Fibroblast of skin of left biceps (primary cell): ENCODE results near the gene GPR157.
"Not testable (repeated sequence)": the region's sequence is repeated elsewhere in the genome, so short reads cannot be mapped to it uniquely, and the experiment has no call there.

Experiments used
- DNase-seq, 2 experiments: peaks; one replicate each; pipeline ENCODE4 v3.0.0-alpha.2; 2013; ENCODE audit warnings: low read depth in 2 of 2

GPR157 gene

DNA sequence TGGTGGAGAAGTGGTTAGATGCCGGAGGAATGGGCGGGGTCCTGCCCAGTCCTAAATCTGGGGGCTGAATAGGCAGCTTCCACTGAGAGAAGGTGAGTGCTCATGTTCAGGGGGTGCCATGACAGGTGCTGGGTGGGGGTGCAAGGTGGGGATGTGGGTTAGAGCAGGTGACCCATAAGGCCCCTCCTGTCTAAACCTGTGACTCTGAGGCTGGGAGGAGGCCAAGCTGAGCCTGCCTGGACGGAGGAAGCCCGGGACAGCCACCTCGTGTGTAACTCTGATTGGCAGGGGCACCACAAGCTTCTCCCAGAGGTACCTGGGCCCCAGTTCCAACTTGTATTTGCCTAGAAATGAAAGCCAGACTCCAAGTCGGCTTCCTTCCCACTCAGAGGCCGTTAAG lies 10.7 kb downstream of the GPR157 start:
- no peak for DNase-seq

DNA sequence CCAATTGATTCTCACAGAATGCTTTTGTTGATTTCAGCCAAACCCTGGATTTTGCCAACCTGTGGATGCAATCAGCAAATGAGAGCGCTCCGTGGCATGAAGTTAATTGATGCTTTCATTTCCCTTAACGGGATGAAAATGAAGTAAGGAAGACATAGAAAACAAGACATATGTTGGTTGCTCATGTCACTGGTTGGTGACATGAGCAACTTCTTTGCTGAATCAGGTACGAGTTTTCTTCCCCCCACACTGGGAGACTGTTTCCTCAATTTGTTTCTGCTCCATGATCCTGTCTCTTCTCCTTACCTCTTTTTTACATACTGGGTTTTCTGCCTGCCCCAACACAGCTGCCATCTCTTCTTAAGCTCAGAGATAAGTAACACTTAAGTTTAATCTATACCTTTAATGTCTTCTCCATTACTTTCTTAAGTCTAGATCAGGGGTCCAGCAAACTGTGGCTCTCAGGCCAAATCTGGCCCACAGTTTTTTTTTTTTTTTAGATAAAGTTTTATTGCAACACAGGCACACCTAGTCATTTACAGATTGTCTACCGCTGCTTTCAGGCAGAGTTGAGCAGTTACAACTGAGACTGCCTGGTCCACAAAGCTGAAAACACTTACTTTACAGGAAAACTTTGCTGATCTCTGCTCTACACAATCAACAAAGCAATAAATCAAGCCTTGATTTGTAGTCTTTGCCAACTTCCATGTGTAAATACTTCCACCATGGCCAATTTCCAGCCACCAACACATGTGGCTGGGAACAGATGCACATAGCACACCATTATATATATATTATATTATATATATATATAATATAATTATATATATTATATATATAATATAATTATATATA lies 13.3 kb downstream of the GPR157 start:
- no peak for DNase-seq

DNA sequence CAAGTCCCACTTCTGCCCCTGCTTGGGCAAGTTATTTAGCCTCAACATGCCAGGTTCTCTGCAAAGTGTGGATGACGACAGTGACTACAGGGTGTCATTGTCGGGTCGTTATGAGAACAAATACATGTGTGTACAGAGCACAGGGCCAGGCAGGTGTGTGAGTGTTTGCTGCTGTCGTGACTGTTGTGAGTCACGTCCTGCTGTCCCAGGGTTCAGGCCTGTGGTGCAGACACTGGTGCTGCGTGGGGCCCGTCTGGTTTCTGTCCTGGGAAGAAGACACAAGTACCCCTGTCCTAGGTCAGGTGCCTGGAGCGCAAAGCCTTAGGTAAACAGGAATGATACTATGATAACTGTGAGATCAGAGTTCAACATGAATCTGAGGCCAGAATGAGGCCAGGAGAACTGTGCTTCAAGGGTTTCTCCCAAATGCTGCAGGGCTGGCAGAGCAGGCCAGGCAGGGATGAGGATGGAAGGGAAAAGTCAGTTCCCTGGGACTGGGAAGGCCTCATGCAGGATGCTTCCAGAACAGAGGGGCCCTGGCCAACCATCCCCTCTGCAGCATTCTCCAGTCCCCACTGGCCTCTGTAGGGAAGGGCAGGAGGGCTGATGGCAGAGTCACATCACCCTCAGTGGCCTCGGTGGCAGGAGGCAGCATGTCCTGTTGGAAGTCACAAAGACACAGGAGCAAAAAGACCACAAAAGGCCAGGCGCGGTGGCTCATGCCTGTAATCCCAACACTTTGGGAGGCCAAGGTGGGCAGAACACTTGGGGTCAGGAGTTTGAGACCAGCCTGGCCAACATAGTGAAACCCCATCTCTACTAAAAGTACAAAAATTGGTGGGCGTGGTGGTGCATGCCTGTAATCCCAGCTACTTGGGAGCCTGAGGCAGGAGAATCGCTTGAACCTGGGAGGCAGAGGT lies 15.7 kb downstream of the GPR157 start:
- DNase-seq, result no peak

DNA sequence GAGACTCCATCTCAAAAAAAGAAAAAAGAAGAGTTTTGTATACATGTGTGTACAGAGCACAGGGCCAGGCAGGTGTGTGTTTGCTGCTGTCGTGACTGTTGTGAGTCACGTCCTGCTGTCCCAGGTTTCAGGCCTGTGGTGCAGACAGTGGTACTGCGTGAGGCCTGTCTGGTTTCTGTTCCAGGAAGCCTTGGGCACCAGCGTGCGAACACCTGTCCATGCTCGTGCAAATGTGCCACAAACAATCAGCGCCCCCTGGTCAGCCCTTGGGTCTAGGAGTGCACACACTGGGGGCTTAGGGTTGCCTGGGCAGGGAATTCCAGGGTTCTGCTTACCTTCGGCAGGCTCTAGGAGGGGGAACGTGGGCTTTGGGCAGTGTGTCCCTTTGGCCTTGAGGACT lies 16.9 kb downstream of the GPR157 start:
- DNase-seq, result no peak

DNA sequence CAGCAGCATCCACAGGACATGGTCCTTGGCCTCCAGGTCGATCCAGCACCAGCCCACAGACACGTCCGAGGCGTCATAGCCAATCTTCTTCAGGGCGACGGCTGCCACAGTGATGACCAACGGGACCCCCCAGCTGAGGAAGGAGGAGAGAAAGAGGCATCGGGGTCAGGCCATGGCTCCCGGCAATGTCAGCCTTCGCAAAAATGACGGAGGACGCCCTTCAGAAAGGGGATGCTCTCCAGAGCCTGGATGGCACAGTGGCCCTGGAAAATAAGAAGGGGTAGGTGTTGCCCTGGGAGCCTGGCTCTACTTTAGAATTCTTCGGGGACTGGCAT lies 17.6 kb downstream of the GPR157 start:
- no peak for DNase-seq

DNA sequence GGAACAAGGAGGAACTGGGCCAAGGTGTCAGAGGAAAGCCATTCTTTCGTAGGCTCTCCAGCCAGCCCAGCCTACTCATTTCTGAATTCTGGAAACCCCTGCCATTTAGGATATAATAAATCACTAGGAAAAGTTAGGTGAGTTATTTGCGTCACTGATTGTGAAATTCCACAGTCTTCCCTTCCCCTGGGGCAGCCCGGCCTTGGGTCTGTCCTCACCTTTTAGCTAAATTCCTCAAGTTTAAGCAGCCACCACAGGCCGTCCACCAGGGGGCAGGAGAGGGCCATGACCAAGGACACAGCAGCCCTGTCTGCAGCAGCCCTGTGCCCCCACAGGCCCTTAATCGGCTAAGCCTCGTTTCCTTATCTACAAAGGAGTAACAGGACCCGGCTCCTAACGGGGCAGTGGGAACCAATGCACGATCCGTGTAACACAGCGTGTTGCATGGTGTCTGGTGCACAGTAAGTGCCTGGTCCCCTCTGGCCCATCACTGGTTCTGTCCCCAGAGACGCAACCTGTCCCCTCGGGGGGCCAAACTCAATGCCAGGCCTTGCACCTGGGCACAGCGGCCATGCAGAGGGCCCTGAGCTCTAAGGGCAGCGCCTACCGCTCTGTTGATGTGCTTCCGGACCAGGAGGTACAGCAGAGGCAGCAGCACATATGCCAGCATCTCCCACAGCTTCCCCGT lies 18.1 kb downstream of the GPR157 start:
- peak; percentile 58 to 66 for DNase-seq

DNA sequence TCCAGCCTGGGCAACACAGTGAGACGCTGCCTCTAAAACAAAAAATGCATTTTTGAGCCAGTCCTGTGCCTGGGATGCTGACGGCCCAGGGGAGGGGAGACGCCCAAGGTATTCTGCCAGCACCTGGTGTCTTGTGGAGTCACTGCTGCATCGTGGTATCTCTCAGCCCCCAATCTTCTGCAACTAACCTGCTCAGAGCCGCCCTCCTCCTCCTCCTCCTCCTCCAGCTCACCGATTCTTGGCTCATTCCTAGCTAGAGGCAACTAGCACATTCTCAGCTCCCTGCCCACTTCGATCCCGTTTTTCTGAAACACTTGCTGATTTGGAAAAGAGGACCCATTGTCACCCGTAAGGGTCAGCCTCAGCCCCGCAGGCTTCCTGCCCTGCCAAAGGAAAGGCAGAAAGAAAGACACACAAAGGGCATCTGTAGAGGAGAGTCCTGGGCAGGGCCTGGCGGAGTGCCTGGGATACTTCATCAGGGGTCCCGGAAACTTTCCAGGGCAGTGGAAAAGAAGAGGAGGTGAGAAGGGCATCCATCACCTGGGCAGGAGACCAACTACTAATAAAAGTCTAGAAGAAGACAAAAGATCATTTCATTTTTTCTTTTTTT lies 20.7 kb downstream of the GPR157 start:
- DNase-seq, result no peak

DNA sequence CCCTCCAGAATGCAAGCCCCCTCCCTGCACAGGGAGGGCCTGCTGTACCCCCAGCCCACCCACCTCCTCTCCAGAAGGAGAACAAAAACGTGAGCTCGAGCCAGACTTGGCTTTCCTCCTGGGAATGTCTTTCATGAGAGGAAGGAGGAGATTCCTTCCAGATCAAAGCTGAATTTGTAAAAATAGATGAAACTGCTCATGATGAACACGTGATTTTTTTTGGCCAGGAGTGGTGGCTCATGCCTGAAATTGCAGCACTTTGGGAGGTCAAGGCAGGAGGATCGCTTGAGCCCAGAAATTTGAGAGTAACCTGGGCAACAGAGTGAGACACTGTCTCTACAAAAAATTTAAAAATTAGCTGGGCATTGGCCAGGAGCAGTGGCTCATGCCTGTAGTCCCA lies 21.8 kb downstream of the GPR157 start:
- DNase-seq, result no peak

DNA sequence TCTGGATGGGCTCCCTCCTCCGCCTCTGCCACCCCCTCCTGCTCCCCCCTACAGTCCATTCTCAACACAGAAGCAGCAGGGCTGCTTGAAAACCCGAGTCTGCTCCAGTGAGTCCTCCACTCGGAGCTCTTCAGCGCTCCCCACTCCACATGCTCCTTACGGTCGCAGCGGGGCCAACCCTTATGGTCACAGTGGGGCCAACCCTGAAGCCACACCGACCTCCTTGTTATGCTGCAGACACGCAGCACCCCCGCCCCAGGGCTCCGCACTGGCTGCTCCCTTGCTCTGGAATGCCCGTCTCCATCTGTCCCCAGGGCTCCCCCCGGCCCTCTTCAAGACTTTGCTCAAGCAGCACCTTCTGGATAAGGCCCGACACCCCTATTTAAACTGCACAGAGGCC lies 22.6 kb downstream of the GPR157 start:
- DNase-seq, result no peak

DNA sequence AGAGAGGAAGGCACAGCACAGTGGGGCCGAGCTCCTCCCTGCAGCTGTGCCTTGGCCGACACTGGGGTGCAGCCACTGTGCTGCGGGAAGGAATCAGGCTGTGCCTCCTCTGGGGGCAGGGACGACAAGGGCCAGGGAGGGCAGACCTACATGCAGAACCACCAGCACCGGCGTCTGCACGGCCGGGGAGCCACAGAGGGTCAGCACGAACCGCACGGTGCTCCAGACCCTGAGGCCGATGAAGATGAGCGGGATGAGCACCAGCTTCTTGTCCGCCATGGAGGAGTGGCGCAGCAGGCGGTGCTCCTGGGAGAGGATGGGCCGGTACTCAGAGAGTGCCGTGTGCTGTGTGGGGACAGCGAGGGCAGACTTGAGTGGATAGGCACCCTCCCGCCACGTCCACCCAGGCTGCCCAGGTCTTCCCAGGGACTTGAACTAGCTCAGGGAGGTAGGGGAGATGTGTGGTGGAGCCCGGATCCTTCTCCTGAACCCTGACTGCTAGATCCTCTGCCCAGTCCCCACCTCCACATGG lies 23.5 kb downstream of the GPR157 start:
- no peak for DNase-seq

DNA sequence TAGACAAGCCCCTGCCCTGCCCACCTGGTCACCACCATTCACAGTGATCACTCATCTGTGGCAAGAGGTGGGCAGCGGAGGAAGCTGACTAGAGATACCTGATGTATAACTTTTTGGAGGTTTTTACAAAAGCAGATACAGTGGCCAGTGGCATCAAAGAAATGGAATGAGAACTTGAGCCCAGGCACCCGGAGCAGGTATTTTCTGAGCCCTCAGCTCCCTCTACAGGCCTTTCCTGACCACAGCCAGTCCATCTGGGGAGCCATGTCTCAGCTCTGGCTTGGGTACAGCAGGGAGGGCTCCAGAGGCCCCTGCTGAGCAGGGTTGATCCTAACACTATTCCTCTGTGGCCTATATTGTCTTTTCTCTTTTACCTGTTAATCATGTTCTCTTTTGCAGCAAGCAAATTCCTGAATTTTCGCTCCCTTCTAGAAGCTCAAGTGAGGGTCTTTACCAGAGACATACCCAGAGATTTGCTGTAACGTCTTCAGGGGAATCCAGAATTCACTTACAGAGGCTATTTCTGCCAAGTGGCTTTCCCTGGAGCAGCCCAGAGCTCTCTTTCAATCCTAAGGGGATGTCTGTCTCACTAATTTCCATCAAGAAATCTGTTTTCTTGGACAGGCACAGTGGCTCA lies 27.3 kb downstream of the GPR157 start:
- no peak for DNase-seq

DNA sequence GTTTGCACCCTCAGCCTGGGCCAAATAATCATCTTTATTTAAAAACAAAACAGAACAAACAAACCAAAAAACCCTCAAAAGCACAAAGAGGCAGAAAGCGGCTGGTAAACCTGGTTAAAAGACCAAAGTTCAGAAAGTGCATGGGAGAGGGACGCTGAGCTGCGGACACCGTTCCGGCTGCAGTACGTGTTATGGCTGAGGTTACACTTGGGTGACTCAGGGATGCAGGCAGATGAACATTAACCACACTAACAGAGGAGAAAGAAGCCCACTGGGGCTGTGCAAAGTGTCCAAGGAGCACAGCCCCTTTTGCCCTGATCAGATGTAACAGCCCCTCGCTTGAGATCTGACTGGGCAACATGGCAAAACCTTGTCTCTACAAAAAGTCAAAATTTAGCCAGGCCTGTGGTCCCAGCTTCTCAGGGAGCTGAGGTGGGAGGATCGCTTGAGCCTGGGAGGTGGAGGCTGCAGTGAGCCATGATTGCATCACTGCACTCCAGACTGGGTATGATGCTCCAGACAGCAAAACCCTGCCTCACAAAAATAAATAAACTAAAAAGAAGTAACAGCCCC lies 28.3 kb downstream of the GPR157 start:
- no peak for DNase-seq

DNA sequence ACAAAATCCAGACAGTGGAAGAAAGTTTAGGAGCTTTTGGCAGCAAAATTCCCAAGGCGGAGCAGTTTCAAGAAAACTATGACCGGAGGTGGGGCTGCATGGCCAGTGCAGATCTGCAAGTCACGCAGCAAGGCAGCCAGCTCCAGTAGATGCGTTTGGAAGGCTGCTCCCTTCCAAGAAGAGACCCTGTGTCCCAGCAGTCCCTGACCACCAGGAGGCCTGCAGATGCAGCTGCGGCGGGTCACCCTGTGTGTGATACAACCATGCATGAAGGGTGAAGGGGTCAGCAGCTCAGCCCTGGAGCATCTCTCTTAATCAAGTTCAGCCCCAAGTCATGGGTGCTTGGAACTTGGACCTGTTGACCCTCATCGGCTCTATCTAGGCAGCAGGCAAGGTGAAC lies 29.3 kb downstream of the GPR157 start:
- no peak for DNase-seq

DNA sequence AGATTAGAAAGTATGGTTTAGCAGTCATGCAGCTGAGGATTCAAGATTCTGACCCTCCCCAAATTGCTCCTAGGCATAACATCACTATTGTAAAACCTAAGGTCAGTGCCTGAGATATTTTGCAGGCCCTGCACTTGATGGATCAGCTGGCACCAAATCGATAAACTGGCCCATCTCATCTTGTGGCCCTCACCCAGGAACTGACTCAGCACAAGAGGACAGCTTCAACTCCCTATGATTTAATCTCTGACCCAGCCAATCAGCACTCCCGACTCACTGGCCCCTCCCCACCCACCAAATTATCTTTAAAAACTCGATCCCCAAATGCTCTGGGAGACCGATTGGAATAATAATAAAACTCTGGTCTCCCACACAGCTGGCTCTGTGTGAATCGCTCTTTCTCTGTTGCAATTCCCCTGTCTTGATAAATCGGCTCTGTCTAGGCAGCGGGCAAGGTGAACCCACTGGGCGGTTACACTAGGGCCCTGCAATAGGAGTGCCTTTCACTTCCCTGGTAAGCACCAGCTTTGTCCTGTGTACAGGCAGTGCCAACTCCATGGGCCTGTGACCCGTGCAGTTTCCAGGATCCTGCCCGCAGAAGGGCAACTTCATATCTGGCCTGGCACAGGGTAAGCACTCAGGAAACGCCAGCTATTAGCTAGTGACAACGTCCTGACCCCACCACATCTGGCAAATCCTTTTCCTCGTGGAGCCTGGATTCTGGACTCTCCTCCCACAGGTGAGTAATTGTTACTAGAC lies 30.8 kb downstream of the GPR157 start:
- DNase-seq, result no peak

DNA sequence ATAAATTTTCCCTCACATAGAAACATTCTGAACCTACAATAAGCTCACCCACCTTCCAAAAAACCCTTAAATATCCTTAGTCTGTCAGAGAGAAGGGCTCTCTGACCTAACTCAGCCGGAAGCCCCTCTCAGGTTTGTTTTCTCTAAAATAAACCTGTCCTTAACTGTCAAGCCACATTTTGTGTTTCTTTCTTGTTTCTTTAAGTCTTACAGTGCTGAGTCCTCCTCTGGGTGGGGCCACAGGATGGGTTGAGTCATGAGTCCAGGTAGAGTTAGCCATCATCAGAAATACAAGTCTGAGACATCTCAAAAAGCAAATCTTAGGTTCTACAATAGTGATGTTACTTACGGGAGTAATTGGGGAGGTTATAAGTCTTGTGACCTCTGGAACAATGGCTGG lies 33.1 kb downstream of the GPR157 start:
- DNase-seq, result no peak

DNA sequence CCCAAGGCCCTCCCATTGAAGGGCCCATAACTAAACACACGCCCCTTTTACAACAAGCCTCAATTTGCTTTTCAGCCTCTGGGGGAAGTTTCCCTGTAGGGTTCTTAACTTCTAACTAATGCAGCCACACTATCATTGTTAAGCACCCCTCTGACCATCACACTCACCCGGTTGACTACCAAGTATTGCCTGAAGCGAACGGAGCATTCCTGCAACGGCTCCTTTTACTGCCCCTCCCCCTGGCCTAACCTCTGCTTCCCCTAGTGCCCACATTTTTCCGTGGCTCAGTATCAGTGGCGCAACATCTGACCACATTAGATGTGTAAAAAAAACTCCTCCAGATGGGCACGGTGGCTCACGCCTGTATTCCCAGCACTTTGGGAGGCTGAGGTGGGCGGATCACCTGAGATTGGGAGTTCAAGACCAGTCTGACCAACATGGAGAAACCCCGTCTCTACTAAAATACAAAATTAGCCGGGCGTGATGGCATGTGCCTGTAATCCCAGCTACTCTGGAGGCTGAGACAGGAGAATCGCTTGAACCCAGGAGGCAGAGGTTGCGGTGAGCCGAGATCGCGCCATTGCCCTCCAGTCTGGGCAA lies 34.8 kb downstream of the GPR157 start:
- not testable (repeated sequence) for DNase-seq

DNA sequence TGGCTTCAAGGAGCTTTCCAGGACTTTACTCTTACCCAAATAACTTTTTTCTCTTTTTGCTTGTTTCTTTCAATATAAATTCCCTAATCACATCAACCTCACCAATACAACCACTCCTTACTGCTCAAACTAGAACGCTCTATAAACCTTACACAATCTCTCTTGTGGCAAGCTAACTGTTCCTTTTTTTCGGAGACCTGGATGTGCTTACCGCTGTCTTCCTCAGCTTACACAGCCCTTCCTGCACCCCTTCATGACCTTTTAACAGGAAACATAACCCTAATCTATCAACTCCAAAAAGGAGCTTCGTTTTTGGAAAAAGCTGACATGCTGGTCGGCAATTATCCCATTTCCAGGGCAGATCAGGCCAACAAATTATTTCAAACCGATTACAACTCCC lies 35.3 kb downstream of the GPR157 start:
- DNase-seq, result no peak

DNA sequence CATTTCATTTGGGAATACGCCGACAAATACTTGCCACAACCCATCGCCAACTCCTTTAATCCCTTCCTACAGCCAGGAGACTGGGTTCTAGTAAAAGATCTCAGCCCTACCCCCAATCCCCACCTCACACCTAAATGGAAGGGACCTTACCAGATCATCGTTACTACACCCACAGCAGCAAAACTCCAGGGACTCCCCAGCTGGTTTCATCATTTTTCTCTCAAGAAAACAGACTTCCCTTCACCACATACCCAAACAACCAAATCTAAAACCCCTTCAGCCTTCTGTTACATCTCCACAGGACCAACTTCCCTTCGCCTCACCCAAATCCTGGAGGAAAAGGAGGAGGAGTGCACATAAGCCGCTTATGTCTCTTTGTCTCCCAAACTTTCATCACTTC lies 35.8 kb downstream of the GPR157 start:
- DNase-seq, result no peak

DNA sequence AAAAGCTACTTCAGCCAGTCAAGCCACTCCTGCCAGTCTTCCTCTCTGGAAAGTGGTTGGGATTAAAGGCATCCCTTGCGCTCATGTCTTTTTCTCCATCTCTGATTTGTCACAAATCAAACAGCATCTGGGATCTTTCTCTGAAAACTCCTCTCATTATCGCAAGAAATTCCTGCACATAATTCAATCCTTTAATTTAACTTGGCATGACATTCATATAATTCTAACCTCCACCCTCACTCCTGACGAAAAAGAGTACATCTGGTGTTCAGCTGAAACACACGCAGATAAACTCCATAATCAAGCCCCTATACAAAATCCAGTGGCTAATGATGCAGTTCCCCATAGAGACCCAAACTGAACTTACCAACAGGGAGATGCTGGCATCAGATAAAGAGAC lies 40.1 kb downstream of the GPR157 start:
- no peak for DNase-seq
